NCI-H226 (cell line): ENCODE results near the gene HSH2D.

ENCODE experiments used
- DNase-seq: peaks from one replicate; pipeline ENCODE4 v3.0.0-alpha.2; 2015

The HSH2D gene

GRCh38 chr19:16198370-16198651 lies 54.8 kb downstream of the HSH2D start:
- no peak for DNase-seq

GRCh38 chr19:16199275-16199932 lies 55.9 kb downstream of the HSH2D start:
- no peak for DNase-seq

- no peak for DNase-seq
These were observed 56.8 kb downstream of the HSH2D start for GRCh38 chr19:16200038-16201010.

GRCh38 chr19:16201011-16201391 lies 57.5 kb downstream of the HSH2D start:
- no peak for DNase-seq

GRCh38 chr19:16202320-16203255 lies 59.1 kb downstream of the HSH2D start:
- no peak for DNase-seq

- no peak for DNase-seq
These were observed 59.9 kb downstream of the HSH2D start for GRCh38 chr19:16203256-16204004.

GRCh38 chr19:16204005-16204294 lies 60.5 kb downstream of the HSH2D start:
- no peak for DNase-seq

- DNase-seq: no peak
These were observed 61.9 kb downstream of the HSH2D start for GRCh38 chr19:16205205-16206045.

GRCh38 chr19:16206046-16206605 lies 62.6 kb downstream of the HSH2D start:
- no peak for DNase-seq

GRCh38 chr19:16206637-16207036 lies 63.2 kb downstream of the HSH2D start:
- no peak for DNase-seq

- no peak for DNase-seq
These were observed 63.6 kb downstream of the HSH2D start for GRCh38 chr19:16207063-16207462.

GRCh38 chr19:16207490-16208025 lies 64.1 kb downstream of the HSH2D start:
- DNase-seq: no peak
